DND-41 (cell line): Measurements from ENCODE around the gene QSOX2.

Experiments
- CTCF ChIP-seq: IDR thresholded peaks from 2 replicates; pipeline ENCODE4 v1.5.1; 2012; ENCODE audit warnings: borderline replicate concordance, low read length, moderate library complexity, mild to moderate bottlenecking; ENCODE audit not compliant: poor library complexity, severe bottlenecking; ENCODE audit errors: extremely low read depth
- EZH2 ChIP-seq: IDR thresholded peaks from 3 replicates; pipeline ENCODE4 v1.6.1; 2012; ENCODE audit warnings: borderline replicate concordance, low read depth, mild to moderate bottlenecking, moderate library complexity, low read length, inconsistent platforms; ENCODE audit not compliant: severe bottlenecking

DNA sequence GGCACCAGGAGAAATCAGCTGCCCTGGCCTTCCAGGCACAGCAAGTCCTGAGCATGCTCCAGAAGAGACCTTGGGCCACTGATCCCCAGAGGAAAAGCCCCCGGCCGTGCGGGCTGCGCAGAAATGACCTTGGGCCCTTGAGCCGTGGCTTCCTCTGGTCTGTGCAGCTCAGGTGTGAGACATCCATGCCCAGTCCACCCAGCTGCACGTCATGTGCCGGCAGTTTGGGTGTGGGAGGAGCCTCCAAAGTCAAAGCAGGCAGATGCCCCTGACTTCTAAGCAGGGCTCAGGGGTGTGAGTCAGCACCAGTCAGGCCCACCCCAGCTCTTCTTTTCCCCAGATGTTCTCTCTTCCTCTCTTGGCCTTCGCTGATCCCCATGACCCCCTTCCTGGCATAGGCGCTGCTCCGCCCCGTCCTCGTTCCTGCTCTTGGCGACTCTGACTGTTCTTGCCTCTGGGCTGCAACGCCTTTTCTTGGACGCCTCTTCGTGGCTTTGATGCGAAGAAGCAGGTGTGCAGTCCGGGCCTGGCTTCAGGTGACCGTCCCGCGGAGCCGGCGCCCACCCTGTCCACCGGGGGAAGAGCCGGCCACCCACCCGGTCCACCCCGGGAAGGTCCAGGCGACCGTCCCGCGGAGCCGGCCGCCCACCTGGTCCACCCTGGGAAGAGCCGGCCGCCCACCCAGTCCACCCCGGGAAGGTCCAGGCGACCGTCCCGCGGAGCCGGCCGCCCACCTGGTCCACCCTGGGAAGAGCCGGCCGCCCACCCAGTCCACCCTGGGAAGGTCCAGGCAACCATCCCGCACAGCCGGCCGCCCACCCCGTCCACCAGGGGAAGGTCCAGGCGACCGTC is 5.9 kb upstream of the QSOX2 start:
- TF ChIP-seq CTCF (no peak), EZH2 (no peak)
